PC-3 (cell line): ENCODE measurements around the gene STARD4. TPM values are rescaled to one million over a fixed set of nuclear protein-coding genes. Genes with fewer than 3 reads are reported as not detected.

ENCODE experiments used
- ATAC-seq: fragments of 200-7000 bp; cut with Tn5 transposase; 2 replicates; pipeline ENCODE4 v1.9.1; 2020; ENCODE audit warnings: mild to moderate bottlenecking, moderate library complexity
- BruUV-seq: library from RNA; stranded (reverse); fragments of 400-500 nt; replicated peaks from 2 replicates; lab custom pipeline; 2021; lab: Mats Ljungman, UMichigan
- CTCF ChIA-PET: fragments of 300-600 bp; sonication (Branson Sonifier 250); formaldehyde crosslinking; loops from one replicate; lab custom pipeline; 2022; ENCODE audit warnings: antibody characterized with exemption; lab: Charles Lee
- POLR2A ChIA-PET: fragments of 300-600 bp; sonication (Branson Sonifier 250); formaldehyde crosslinking; loops from one replicate; lab custom pipeline; 2022; ENCODE audit warnings: antibody characterized with exemption; ENCODE audit not compliant: unreplicated experiment; lab: Charles Lee
- DNase-seq: peaks from one replicate; pipeline ENCODE4 v3.0.0-alpha.2; 2015
- H2AFZ ChIP-seq: fragments of 300-600 bp; sonication (generic); 2 replicates; pipeline ENCODE4 v1.6.0; 2016; ENCODE audit warnings: antibody characterized with exemption, low read length
- H3F3A ChIP-seq: fragments of 300-600 bp; sonication (generic); one replicate; pipeline ENCODE4 v1.6.0; 2017; ENCODE audit warnings: antibody characterized with exemption, low read length, control low read depth, mild to moderate bottlenecking; ENCODE audit not compliant: unreplicated experiment
- H3K27ac ChIP-seq: fragments of 300-600 bp; sonication (generic); 2 replicates; pipeline ENCODE4 v1.5.1; 2016; ENCODE audit warnings: mild to moderate bottlenecking, low read length
- H3K27me3 ChIP-seq: fragments of 300-600 bp; sonication (generic); 2 replicates; pipeline ENCODE4 v1.6.1; 2016; ENCODE audit warnings: low read length, mixed read lengths
- H3K36me3 ChIP-seq: fragments of 300-600 bp; sonication (generic); 2 replicates; pipeline ENCODE4 v1.6.1; 2016; ENCODE audit warnings: low read depth, mixed run types, low read length, mixed read lengths
- H3K4me1 ChIP-seq: fragments of 300-600 bp; sonication (generic); 2 replicates; pipeline ENCODE4 v1.5.1; 2016; ENCODE audit warnings: low read length; ENCODE audit not compliant: insufficient read depth
- H3K4me2 ChIP-seq: fragments of 300-600 bp; sonication (generic); 2 replicates; pipeline ENCODE4 v1.6.0; 2016; ENCODE audit warnings: low read length
- H3K4me3 ChIP-seq: fragments of 300-600 bp; sonication (generic); 2 replicates; pipeline ENCODE4 v1.5.1; 2016; ENCODE audit warnings: mild to moderate bottlenecking, low read length, mixed read lengths
- H3K79me2 ChIP-seq: fragments of 300-600 bp; sonication (generic); 2 replicates; pipeline ENCODE4 v1.6.1; 2017; ENCODE audit warnings: low read length, mixed read lengths
- H3K9ac ChIP-seq: fragments of 300-600 bp; sonication (generic); 2 replicates; pipeline ENCODE4 v1.6.0; 2016; ENCODE audit warnings: mild to moderate bottlenecking, low read length
- H3K9me2 ChIP-seq: fragments of 300-600 bp; sonication (generic); replicated peaks from 2 replicates; pipeline ENCODE4 v1.6.1; 2016; ENCODE audit warnings: mixed run types, low read length, mixed read lengths
- H3K9me3 ChIP-seq: fragments of 300-600 bp; sonication (generic); 2 replicates; pipeline ENCODE4 v1.6.1; 2016; ENCODE audit warnings: low read length, mixed read lengths
- H4K20me1 ChIP-seq: fragments of 300-600 bp; sonication (generic); 2 replicates; pipeline ENCODE4 v1.6.1; 2016; ENCODE audit warnings: low read length, mixed read lengths
- CTCF ChIP-seq: fragments of 300-600 bp; sonication (generic); conservative IDR thresholded peaks from 2 replicates; pipeline ENCODE4 v1.5.1; 2017; ENCODE audit warnings: antibody characterized with exemption, low read depth, mild to moderate bottlenecking, low read length
- EZH2 ChIP-seq: fragments of 300-600 bp; sonication (generic); IDR thresholded peaks from one replicate; pipeline ENCODE4 v1.6.1; 2017; ENCODE audit warnings: antibody characterized with exemption, mild to moderate bottlenecking, low read length; ENCODE audit not compliant: unreplicated experiment
- EZH2phosphoT487 ChIP-seq: fragments of 300-600 bp; sonication (generic); IDR thresholded peaks from 2 replicates; pipeline ENCODE4 v1.6.1; 2018; ENCODE audit warnings: mild to moderate bottlenecking, antibody characterized with exemption, low read length, borderline replicate concordance
- intact Hi-C: fragments of 100-400 bp; cut with micrococcal nuclease; formaldehyde crosslinking; loops from 2 replicates; pipeline ENCODE4 v1.9.0; 2023
- total RNA-seq: library from RNA; depleted of rRNA; stranded (reverse); fragments of >200 nt; gene quantifications from 2 replicates; pipeline ENCODE4 v1.2.3, GENCODE V29; 2014

STARD4 gene
- total RNA-seq, 1 experiment from 2014 or later = 17.1 TPM

GRCh38 chr5:111548992-111549649, 36.8 kb upstream of the STARD4 start:
- no peak overlapping the region for H3K4me2 ChIP-seq
- DNase-seq (peak; percentile 40), ATAC-seq (no peak)
- no peaks in the 10 kb centered on the region for H3K27me3 ChIP-seq
- CTCF ChIA-PET = no interaction called here
- H3K4me3 ChIP-seq = no peak overlapping the region
- H3K9me2 ChIP-seq = no peaks in the 10 kb centered on the region
- intact Hi-C loops = no loop called here
- peaks cover 21% of the 10 kb centered on the region for H3K4me1 ChIP-seq
- H3K27ac ChIP-seq = no peak overlapping the region
- POLR2A ChIA-PET = no interaction called here
- no peaks in the 10 kb centered on the region for H3K9me3 ChIP-seq
- H3K36me3 ChIP-seq = no peaks in the 10 kb centered on the region
- no peaks in the 10 kb centered on the region for H3K79me2 ChIP-seq
- TF ChIP-seq EZH2phosphoT487 = no peak
- no peaks in the 10 kb centered on the region for H3F3A ChIP-seq
- no peak overlapping the region for H2AFZ ChIP-seq
- no TSS peak for BruUV-seq
- H3K9ac ChIP-seq = no peak overlapping the region
- H4K20me1 ChIP-seq = no peaks in the 10 kb centered on the region

GRCh38 chr5:111548348-111548950, 36.1 kb upstream of the STARD4 start:
- DNase-seq (no peak), ATAC-seq (no peak)
- H3K27ac ChIP-seq = no peak overlapping the region
- H3K79me2 ChIP-seq = no peaks in the 10 kb centered on the region
- ChIA-PET CTCF (no interaction called here), POLR2A (no interaction called here)
- H3K36me3 ChIP-seq = no peaks in the 10 kb centered on the region
- no peaks in the 10 kb centered on the region for H3K9me2 ChIP-seq
- H4K20me1 ChIP-seq = no peaks in the 10 kb centered on the region
- H2AFZ ChIP-seq = no peak overlapping the region
- no peaks in the 10 kb centered on the region for H3K27me3 ChIP-seq
- no peak overlapping the region for H3K4me2 ChIP-seq
- no peaks in the 10 kb centered on the region for H3F3A ChIP-seq
- BruUV-seq = no TSS peak
- peaks cover 21% of the 10 kb centered on the region for H3K4me1 ChIP-seq
- H3K9ac ChIP-seq = no peak overlapping the region
- no peak for TF ChIP-seq CTCF
- no peak for TF ChIP-seq EZH2
- TF ChIP-seq EZH2phosphoT487 = no peak
- no peaks in the 10 kb centered on the region for H3K9me3 ChIP-seq
- no peak overlapping the region for H3K4me3 ChIP-seq
- intact Hi-C loops = no loop called here

- TF ChIP-seq EZH2 (no peak), CTCF (no peak)
- no peak overlapping the region for H3K4me2 ChIP-seq
- H3K9me2 ChIP-seq = no peaks in the 10 kb centered on the region
- no peak overlapping the region for H3K9ac ChIP-seq
- BruUV-seq = no TSS peak
- H2AFZ ChIP-seq = no peak overlapping the region
- H3K4me3 ChIP-seq = no peak overlapping the region
- POLR2A ChIA-PET = no interaction called here
- H3K9me3 ChIP-seq = no peaks in the 10 kb centered on the region
- no peak overlapping the region for H3K27ac ChIP-seq
- H3K36me3 ChIP-seq = no peaks in the 10 kb centered on the region
- H3F3A ChIP-seq = no peaks in the 10 kb centered on the region
- H3K79me2 ChIP-seq = no peaks in the 10 kb centered on the region
- H4K20me1 ChIP-seq = no peaks in the 10 kb centered on the region
- peaks cover 3% of the 10 kb centered on the region; the same call in 1 of the 2 replicates for H3K4me1 ChIP-seq
- CTCF ChIA-PET = no interaction called here
- DNase-seq (no peak), ATAC-seq (no peak)
- no peaks in the 10 kb centered on the region for H3K27me3 ChIP-seq
- intact Hi-C loops = no loop called here
Observed at GRCh38 chr5:111545031-111545430, 32.7 kb upstream of the STARD4 start.
